PC-9 (cell line): ENCODE data around the gene AKAP6.

Experiments used
- CTCF ChIP-seq: fragments of 200-600 bp; sonication (generic); conservative IDR thresholded peaks from 2 replicates; pipeline ENCODE4 v1.6.1; 2017; ENCODE audit warnings: mixed run types, antibody characterized with exemption, mild to moderate bottlenecking, moderate library complexity
- EZH2 ChIP-seq: fragments of 200-600 bp; sonication (generic); IDR thresholded peaks from 2 replicates; pipeline ENCODE4 v1.8.0; 2017; ENCODE audit warnings: antibody characterized with exemption, low read depth

GRCh38 chr14:32667791-32668190 is 338.7 kb downstream of the AKAP6 start:
- TF ChIP-seq EZH2 = no peak
- TF ChIP-seq CTCF = no peak
